A673 (cell line): ENCODE data around the gene WDFY4. TPM values are rescaled to one million over a fixed set of nuclear protein-coding genes. Genes with fewer than 3 reads are reported as not detected.

ENCODE experiments used
- BruUV-seq: library from RNA; stranded (reverse); fragments of 400-500 nt; replicated peaks from 2 replicates; lab custom pipeline; 2021; lab: Mats Ljungman, UMichigan
- CTCF ChIA-PET: fragments of 300-600 bp; sonication (Branson Sonifier 250); formaldehyde crosslinking; loops from one replicate; lab custom pipeline; 2022; ENCODE audit warnings: antibody characterized with exemption; lab: Charles Lee
- POLR2A ChIA-PET: fragments of 300-600 bp; sonication (Branson Sonifier 250); formaldehyde crosslinking; loops from one replicate; lab custom pipeline; 2022; ENCODE audit warnings: antibody characterized with exemption; ENCODE audit not compliant: low non-redundant PET; lab: Charles Lee
- DNase-seq: peaks from one replicate; pipeline ENCODE4 v3.0.0-alpha.2; 2015; ENCODE audit warnings: low spot score
- H3K27ac ChIP-seq: fragments of 200-600 bp; sonication (generic); 2 replicates; pipeline ENCODE4 v1.5.1; 2016; ENCODE audit warnings: mixed run types, low read depth, mild to moderate bottlenecking, mixed read lengths, antibody characterized with exemption, low read length; ENCODE audit not compliant: poor library complexity, severe bottlenecking
- H3K27me3 ChIP-seq: fragments of 200-600 bp; sonication (generic); replicated peaks from 2 replicates; pipeline ENCODE4 v1.6.1; 2017; ENCODE audit warnings: mixed run types, low read depth, mild to moderate bottlenecking, mixed read lengths, antibody characterized with exemption, low read length; ENCODE audit not compliant: insufficient read depth, poor library complexity
- H3K36me3 ChIP-seq: fragments of 200-600 bp; sonication (generic); 2 replicates; pipeline ENCODE4 v1.6.1; 2016; ENCODE audit warnings: mixed run types, mild to moderate bottlenecking, mixed read lengths, antibody characterized with exemption, low read length; ENCODE audit not compliant: insufficient read depth, poor library complexity, severe bottlenecking
- H3K4me1 ChIP-seq: fragments of 200-600 bp; sonication (generic); 2 replicates; pipeline ENCODE4 v1.6.1; 2017; ENCODE audit warnings: mixed run types, mild to moderate bottlenecking, mixed read lengths, antibody characterized with exemption, low read length; ENCODE audit not compliant: insufficient read depth, poor library complexity, severe bottlenecking
- H3K4me3 ChIP-seq: fragments of 200-600 bp; sonication (generic); 2 replicates; pipeline ENCODE4 v1.5.1; 2016; ENCODE audit warnings: low read depth, mixed run types, mild to moderate bottlenecking, mixed read lengths, low read length; ENCODE audit not compliant: poor library complexity, severe bottlenecking
- H3K9me3 ChIP-seq: fragments of 200-600 bp; sonication (generic); 2 replicates; pipeline ENCODE4 v1.6.1; 2016; ENCODE audit warnings: mixed run types, low read depth, mild to moderate bottlenecking, mixed read lengths, antibody characterized with exemption, low read length; ENCODE audit not compliant: poor library complexity, severe bottlenecking
- CTCF ChIP-seq: fragments of 300-800, 200-600 bp; sonication (generic); conservative IDR thresholded peaks from 2 replicates; pipeline ENCODE4 v1.5.1; 2017; ENCODE audit warnings: low read depth, mild to moderate bottlenecking, antibody characterized with exemption, low read length, moderate library complexity, mixed read lengths
- EZH2 ChIP-seq: fragments of 200-600 bp; sonication (generic); IDR thresholded peaks from 2 replicates; pipeline ENCODE4 v1.6.1; 2017; ENCODE audit warnings: borderline replicate concordance, low read depth, mild to moderate bottlenecking, mixed read lengths, antibody characterized with exemption, low read length; ENCODE audit not compliant: poor library complexity, severe bottlenecking
- intact Hi-C: fragments of 100-400 bp; cut with micrococcal nuclease; formaldehyde crosslinking; loops from one replicate; pipeline ENCODE4 v1.10.0; 2022; ENCODE audit not compliant: unreplicated experiment
- total RNA-seq: library from RNA; stranded (reverse); gene quantifications from 2 replicates; pipeline ENCODE4 v1.2.3, GENCODE V29; 2021

Gene WDFY4
- total RNA-seq, 1 experiment from 2014 or later = not detected

- H3K4me3 ChIP-seq = no peak overlapping the region
- intact Hi-C loops = no loop called here
- no peaks in the 10 kb centered on the region for H3K27me3 ChIP-seq
- ChIA-PET CTCF (no interaction called here), POLR2A (no interaction called here)
- no peaks in the 10 kb centered on the region for H3K36me3 ChIP-seq
- DNase-seq = no peak
- no peaks in the 10 kb centered on the region for H3K9me3 ChIP-seq
- no TSS peak for BruUV-seq
- TF ChIP-seq CTCF (no peak), EZH2 (no peak)
- no peak overlapping the region for H3K27ac ChIP-seq
- H3K4me1 ChIP-seq = no peaks in the 10 kb centered on the region
Measured at GRCh38 chr10:48748573-48748972, 63.9 kb downstream of the WDFY4 start.

GRCh38 chr10:48749254-48749787 is 64.6 kb downstream of the WDFY4 start:
- DNase-seq = no peak
- no peaks in the 10 kb centered on the region for H3K36me3 ChIP-seq
- no peaks in the 10 kb centered on the region for H3K4me1 ChIP-seq
- H3K27ac ChIP-seq = no peak overlapping the region
- H3K9me3 ChIP-seq = no peaks in the 10 kb centered on the region
- no TSS peak for BruUV-seq
- H3K4me3 ChIP-seq = no peak overlapping the region
- intact Hi-C loops = no loop called here
- no peaks in the 10 kb centered on the region for H3K27me3 ChIP-seq
- CTCF ChIA-PET = no interaction called here
- no peak for TF ChIP-seq EZH2
- TF ChIP-seq CTCF = no peak
- POLR2A ChIA-PET = no interaction called here

GRCh38 chr10:48750019-48750418 is 65.3 kb downstream of the WDFY4 start:
- ChIA-PET POLR2A (no interaction called here), CTCF (no interaction called here)
- no peaks in the 10 kb centered on the region for H3K36me3 ChIP-seq
- TF ChIP-seq EZH2 (no peak), CTCF (no peak)
- no peaks in the 10 kb centered on the region for H3K9me3 ChIP-seq
- no peak overlapping the region for H3K27ac ChIP-seq
- H3K27me3 ChIP-seq = no peaks in the 10 kb centered on the region
- H3K4me3 ChIP-seq = no peak overlapping the region
- intact Hi-C loops = loop anchor here (10.0 kb wide), 1 partner anchor 55 kb away; no protein-coding TSS in a partner anchor
- no peak for DNase-seq
- H3K4me1 ChIP-seq = no peaks in the 10 kb centered on the region
- no TSS peak for BruUV-seq
